Progenitor cell of endocrine pancreas (in vitro differentiated cells): ENCODE results near the gene PDK1. TPM values are rescaled to one million over a fixed set of nuclear protein-coding genes. Genes with fewer than 3 reads are reported as not detected.
"Not testable (repeated sequence)": the region's sequence is repeated elsewhere in the genome, so short reads cannot be mapped to it uniquely, and the experiment has no call there.

Experiments
- DNase-seq: peaks from one replicate; pipeline ENCODE4 v3.0.0; 2021; ENCODE audit warnings: low spot score; ENCODE audit not compliant: unreplicated experiment
- H3K27ac Mint-ChIP-seq: 2 replicates; pipeline ENCODE4 v1.8.0; 2021; ENCODE audit warnings: mild to moderate bottlenecking, moderate library complexity, mixed read lengths
- H3K27me3 Mint-ChIP-seq: 2 replicates; pipeline ENCODE4 v1.8.0; 2021; ENCODE audit warnings: mixed read lengths
- H3K36me3 Mint-ChIP-seq: 2 replicates; pipeline ENCODE4 v1.8.0; 2022; ENCODE audit warnings: mixed read lengths; ENCODE audit not compliant: insufficient read depth
- H3K4me1 Mint-ChIP-seq: 2 replicates; pipeline ENCODE4 v1.8.0; 2021; ENCODE audit warnings: low read depth, mixed read lengths
- H3K4me3 Mint-ChIP-seq: 2 replicates; pipeline ENCODE4 v1.8.0; 2021; ENCODE audit warnings: low read depth, mild to moderate bottlenecking, moderate library complexity, mixed read lengths
- H3K9me3 Mint-ChIP-seq: 2 replicates; pipeline ENCODE4 v1.8.0; 2021; ENCODE audit warnings: low read depth, mixed read lengths
- total RNA-seq: library from RNA; stranded (reverse); gene quantifications from 2 replicates; pipeline ENCODE4 v1.2.1, GENCODE V29; 2021
- TF ChIP-seq, protein P1 (sequence below): fragments of 200-600 bp; sonication (generic); IDR thresholded peaks from one replicate; pipeline ENCODE4 v1.5.0; 2021; ENCODE audit warnings: antibody characterized with exemption, mild to moderate bottlenecking; ENCODE audit not compliant: unreplicated experiment

PDK1 gene
- total RNA-seq, 1 donor from 2014 or later: 20.2 TPM

DNA sequence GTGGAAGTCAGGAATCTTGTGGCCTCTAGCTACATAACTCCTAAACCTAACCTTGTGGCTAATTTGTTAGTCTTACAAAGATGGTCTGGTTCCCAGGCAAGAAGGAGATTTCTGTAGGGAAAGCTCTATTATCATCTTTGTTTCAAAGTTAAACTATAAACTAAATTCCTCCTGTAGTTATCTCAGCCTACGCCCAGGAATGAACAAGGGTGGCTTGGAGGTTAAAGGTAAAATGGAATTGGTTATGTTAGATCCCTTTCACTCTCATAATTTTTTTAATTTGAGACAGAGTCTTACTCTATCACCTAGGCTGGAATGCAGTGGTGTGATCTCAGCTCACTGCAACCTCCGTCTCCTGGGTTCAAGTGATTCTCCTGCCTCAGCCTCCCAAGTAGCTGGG lies 24.6 kb upstream of the PDK1 start:
- no peak overlapping the region for H3K27ac Mint-ChIP-seq
- TF ChIP-seq, protein P1, sequence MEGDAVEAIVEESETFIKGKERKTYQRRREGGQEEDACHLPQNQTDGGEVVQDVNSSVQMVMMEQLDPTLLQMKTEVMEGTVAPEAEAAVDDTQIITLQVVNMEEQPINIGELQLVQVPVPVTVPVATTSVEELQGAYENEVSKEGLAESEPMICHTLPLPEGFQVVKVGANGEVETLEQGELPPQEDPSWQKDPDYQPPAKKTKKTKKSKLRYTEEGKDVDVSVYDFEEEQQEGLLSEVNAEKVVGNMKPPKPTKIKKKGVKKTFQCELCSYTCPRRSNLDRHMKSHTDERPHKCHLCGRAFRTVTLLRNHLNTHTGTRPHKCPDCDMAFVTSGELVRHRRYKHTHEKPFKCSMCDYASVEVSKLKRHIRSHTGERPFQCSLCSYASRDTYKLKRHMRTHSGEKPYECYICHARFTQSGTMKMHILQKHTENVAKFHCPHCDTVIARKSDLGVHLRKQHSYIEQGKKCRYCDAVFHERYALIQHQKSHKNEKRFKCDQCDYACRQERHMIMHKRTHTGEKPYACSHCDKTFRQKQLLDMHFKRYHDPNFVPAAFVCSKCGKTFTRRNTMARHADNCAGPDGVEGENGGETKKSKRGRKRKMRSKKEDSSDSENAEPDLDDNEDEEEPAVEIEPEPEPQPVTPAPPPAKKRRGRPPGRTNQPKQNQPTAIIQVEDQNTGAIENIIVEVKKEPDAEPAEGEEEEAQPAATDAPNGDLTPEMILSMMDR: no peak
- H3K4me1 Mint-ChIP-seq: no peaks in the 10 kb centered on the region
- peaks cover 26% of the 10 kb centered on the region for H3K9me3 Mint-ChIP-seq
- DNase-seq: no peak
- no peaks in the 10 kb centered on the region for H3K27me3 Mint-ChIP-seq
- peaks cover under 1% of the 10 kb centered on the region for H3K36me3 Mint-ChIP-seq
- H3K4me3 Mint-ChIP-seq: no peak overlapping the region

DNA sequence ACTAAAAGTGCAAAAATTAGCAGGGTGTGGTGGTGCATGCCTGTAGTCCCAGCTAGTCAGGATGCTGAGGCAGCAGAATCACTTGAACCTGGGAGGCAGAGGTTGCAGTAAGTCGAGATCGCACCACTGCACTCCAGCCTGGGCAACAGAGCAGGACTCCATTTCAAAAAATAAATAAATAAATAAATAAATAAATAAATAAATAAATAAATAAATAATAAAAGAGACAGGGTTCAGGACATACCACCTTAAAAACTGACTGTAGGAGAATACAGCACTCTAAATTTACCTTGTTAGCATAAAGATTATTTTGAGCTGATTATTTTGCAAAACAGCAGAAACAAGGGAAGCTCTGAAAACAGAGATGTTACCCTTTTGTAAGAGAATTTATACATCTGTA lies 23.4 kb upstream of the PDK1 start:
- H3K4me3 Mint-ChIP-seq, H3K27ac Mint-ChIP-seq, DNase-seq, H3K4me1 Mint-ChIP-seq, H3K27me3 Mint-ChIP-seq, H3K36me3 Mint-ChIP-seq: not testable (repeated sequence)
- peaks cover 30% of the 10 kb centered on the region for H3K9me3 Mint-ChIP-seq

DNA sequence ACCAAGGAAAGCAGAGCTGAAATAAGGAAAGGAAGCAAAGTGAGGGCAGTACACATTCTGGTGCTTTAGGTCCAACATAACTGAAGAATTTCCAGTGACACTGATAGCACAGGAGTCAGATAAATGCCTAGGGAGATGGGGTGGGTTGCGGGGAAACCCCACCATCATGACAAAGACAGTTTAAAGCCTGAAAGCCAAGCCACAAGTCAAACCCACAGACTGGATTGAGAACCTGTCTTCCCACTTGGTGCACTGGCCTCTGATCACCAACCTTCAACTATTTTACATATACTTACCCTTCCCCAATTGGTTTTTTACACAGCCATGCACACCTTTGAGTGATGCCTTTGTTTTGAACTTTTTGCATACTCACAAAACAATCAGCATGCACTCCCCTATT lies 22.2 kb upstream of the PDK1 start:
- TF ChIP-seq, protein P1: no peak
- DNase-seq: no peak
- Mint-ChIP-seq H3K9me3 (peaks cover 30% of the 10 kb centered on the region), H3K27me3 (no peaks in the 10 kb centered on the region), H3K4me1 (no peaks in the 10 kb centered on the region), H3K4me3 (no peak overlapping the region), H3K36me3 (peaks cover 2% of the 10 kb centered on the region), H3K27ac (no peak overlapping the region)

DNA sequence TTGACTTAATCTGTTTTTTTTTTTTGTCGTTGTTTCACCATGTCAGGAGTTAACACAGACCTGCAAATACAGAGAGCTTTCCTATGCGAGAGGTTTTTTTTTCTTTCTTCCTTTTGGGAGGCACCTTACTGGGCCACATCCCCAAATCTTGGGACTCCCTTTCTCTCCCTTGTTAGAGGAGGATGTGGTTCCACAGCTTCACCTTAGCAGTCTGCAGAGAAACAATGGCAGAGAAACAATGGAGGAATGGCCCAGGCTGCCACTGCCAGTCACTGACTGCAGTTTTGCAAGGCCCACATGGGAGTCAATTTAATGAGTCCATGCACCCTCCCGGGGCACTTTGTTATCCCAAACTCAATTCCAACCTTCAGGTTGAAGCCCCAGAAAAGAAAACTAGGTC lies 20.8 kb upstream of the PDK1 start:
- Mint-ChIP-seq H3K36me3 (peaks cover 4% of the 10 kb centered on the region), H3K9me3 (peaks cover 26% of the 10 kb centered on the region), H3K4me3 (no peak overlapping the region), H3K4me1 (no peaks in the 10 kb centered on the region), H3K27ac (no peak overlapping the region), H3K27me3 (no peaks in the 10 kb centered on the region)
- TF ChIP-seq, protein P1: no peak
- no peak for DNase-seq

DNA sequence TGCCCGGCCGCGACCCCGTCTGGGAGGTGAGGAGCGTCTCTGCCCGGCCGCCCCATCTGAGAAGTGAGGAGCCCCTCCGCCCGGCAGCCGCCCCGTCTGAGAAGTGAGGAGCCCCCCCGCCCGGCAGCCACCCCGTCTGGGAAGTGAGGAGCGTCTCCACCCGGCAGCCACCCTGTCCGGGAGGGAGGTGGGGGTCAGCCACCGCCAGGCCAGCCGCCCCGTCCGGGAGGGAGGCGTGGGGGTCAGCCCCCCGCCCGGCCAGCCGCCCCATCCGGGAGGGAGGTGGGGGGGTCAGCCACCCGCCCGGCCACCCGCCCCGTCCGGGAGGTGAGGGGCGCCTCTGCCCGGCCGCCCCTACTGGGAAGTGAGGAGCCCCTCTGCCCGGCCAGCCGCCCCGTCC lies 18.0 kb upstream of the PDK1 start:
- not testable (repeated sequence) for DNase-seq, H3K4me1 Mint-ChIP-seq, H3K27ac Mint-ChIP-seq, H3K36me3 Mint-ChIP-seq, H3K4me3 Mint-ChIP-seq, H3K27me3 Mint-ChIP-seq
- peaks cover 31% of the 10 kb centered on the region for H3K9me3 Mint-ChIP-seq

DNA sequence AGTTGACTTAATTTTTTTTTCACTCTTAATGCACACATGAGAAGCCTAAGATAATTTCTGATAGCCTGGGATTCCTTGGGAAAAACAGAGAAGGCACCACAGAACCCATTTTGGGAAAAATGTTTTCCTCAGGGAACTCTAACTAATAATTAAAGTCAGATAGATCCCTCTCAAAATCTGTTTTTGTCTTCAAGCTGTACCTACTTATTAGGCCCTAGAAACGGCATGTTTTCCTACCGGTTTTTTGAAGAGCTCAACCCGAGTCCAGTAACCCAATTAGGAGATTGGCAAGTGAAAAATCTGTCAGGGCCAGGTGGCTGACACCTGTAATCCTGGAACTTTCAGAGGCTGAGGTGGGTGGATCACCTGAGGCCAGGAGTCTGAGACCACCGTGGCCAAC lies 16.1 kb upstream of the PDK1 start:
- Mint-ChIP-seq H3K27ac (no peak overlapping the region), H3K4me3 (no peak overlapping the region), H3K4me1 (no peaks in the 10 kb centered on the region), H3K9me3 (peaks cover 42% of the 10 kb centered on the region), H3K36me3 (peaks cover 11% of the 10 kb centered on the region), H3K27me3 (no peaks in the 10 kb centered on the region)
- no peak for DNase-seq
- TF ChIP-seq, protein P1: no peak
